ENCODE data around the gene TEX14.

GRCh38 chr17:58679263-58680037, 12.4 kb downstream of the TEX14 start:
- TF ChIP-seq CTCF (optimal IDR thresholded peaks at IDR 0.05 in 1 of 3, IDR thresholded peaks at IDR 0.05 in 1 of 3, conservative IDR thresholded peaks at IDR 0.05 in 1 of 3; ENCODE audit: extremely low read depth in 1 of 3, insufficient read depth in 2 of 3, low read length in 3 of 3) (no peak), EZH2 (IDR thresholded peaks at IDR 0.05; ENCODE audit: low read length) (no peak)

Measured in keratinocyte (primary cell).